Neuron (in vitro differentiated cells): ENCODE results near the gene RNF213.

Source experiments
- H2AFZ ChIP-seq: one replicate; pipeline ENCODE4 v1.6.1; 2013; ENCODE audit warnings: low read depth, mild to moderate bottlenecking, inconsistent platforms, low read length, moderate library complexity
- H3K27me3 ChIP-seq: one replicate; pipeline ENCODE4 v1.6.1; 2013; ENCODE audit warnings: low read length; ENCODE audit not compliant: insufficient read depth
- H3K36me3 ChIP-seq: one replicate; pipeline ENCODE4 v1.6.1; 2013; ENCODE audit warnings: low read length; ENCODE audit not compliant: insufficient read depth
- H3K4me1 ChIP-seq: one replicate; pipeline ENCODE4 v1.6.1; 2013; ENCODE audit warnings: low read length; ENCODE audit not compliant: insufficient read depth
- H3K4me3 ChIP-seq: 2 replicates; pipeline ENCODE4 v1.5.1; 2013; ENCODE audit warnings: mild to moderate bottlenecking, low read length, moderate library complexity
- H3K9me3 ChIP-seq: one replicate; pipeline ENCODE4 v1.6.1; 2013; ENCODE audit warnings: low read length

The RNF213 gene

GRCh38 chr17:80352216-80352895 is 91.7 kb downstream of the RNF213 start:
- no peak overlapping the region for H3K4me3 ChIP-seq
- H3K4me1 ChIP-seq, result no peaks in the 10 kb centered on the region
- no peak overlapping the region for H2AFZ ChIP-seq
- peaks cover 2% of the 10 kb centered on the region for H3K9me3 ChIP-seq
- peaks cover 30% of the 10 kb centered on the region for H3K36me3 ChIP-seq
- no peaks in the 10 kb centered on the region for H3K27me3 ChIP-seq

- H3K9me3 ChIP-seq, result peaks cover 2% of the 10 kb centered on the region
- H3K4me1 ChIP-seq, result no peaks in the 10 kb centered on the region
- H3K36me3 ChIP-seq, result peaks cover 27% of the 10 kb centered on the region
- H2AFZ ChIP-seq, result no peak overlapping the region
- no peak overlapping the region for H3K4me3 ChIP-seq
- H3K27me3 ChIP-seq, result no peaks in the 10 kb centered on the region
Observed at GRCh38 chr17:80352991-80353665, 92.5 kb downstream of the RNF213 start.

GRCh38 chr17:80353718-80354275 is 93.1 kb downstream of the RNF213 start:
- H3K9me3 ChIP-seq, result peaks cover 2% of the 10 kb centered on the region
- H3K27me3 ChIP-seq, result no peaks in the 10 kb centered on the region
- no peak overlapping the region for H3K4me3 ChIP-seq
- H3K4me1 ChIP-seq, result no peaks in the 10 kb centered on the region
- no peak overlapping the region for H2AFZ ChIP-seq
- peaks cover 26% of the 10 kb centered on the region for H3K36me3 ChIP-seq

- H3K36me3 ChIP-seq, result peaks cover 30% of the 10 kb centered on the region
- H3K4me1 ChIP-seq, result no peaks in the 10 kb centered on the region
- no peaks in the 10 kb centered on the region for H3K27me3 ChIP-seq
- H3K4me3 ChIP-seq, result no peak overlapping the region
- peaks cover 2% of the 10 kb centered on the region for H3K9me3 ChIP-seq
- no peak overlapping the region for H2AFZ ChIP-seq
Observed at GRCh38 chr17:80354336-80354735, 93.7 kb downstream of the RNF213 start.

GRCh38 chr17:80356231-80356856 is 95.7 kb downstream of the RNF213 start:
- Histone ChIP-seq H3K4me3 (no peak overlapping the region), H3K36me3 (peaks cover 46% of the 10 kb centered on the region)

GRCh38 chr17:80358131-80358530 is 97.5 kb downstream of the RNF213 start:
- no peaks in the 10 kb centered on the region for H3K4me1 ChIP-seq
- H3K9me3 ChIP-seq, result peaks cover 2% of the 10 kb centered on the region
- H3K4me3 ChIP-seq, result no peak overlapping the region
- H2AFZ ChIP-seq, result no peak overlapping the region
- H3K36me3 ChIP-seq, result peaks cover 39% of the 10 kb centered on the region
- H3K27me3 ChIP-seq, result no peaks in the 10 kb centered on the region

More at GRCh38 chr17:80356231-80356856, 95.7 kb downstream of the RNF213 start:
- no peaks in the 10 kb centered on the region for H3K27me3 ChIP-seq
- no peaks in the 10 kb centered on the region for H3K4me1 ChIP-seq
- no peak overlapping the region for H2AFZ ChIP-seq
- H3K9me3 ChIP-seq, result peaks cover 2% of the 10 kb centered on the region

- H3K9me3 ChIP-seq, result peaks cover 2% of the 10 kb centered on the region
- no peaks in the 10 kb centered on the region for H3K4me1 ChIP-seq
- H3K36me3 ChIP-seq, result peaks cover 41% of the 10 kb centered on the region
- no peak overlapping the region for H2AFZ ChIP-seq
- no peak overlapping the region for H3K4me3 ChIP-seq
- no peaks in the 10 kb centered on the region for H3K27me3 ChIP-seq
Observed at GRCh38 chr17:80358861-80359260, 98.2 kb downstream of the RNF213 start.

GRCh38 chr17:80359422-80360110 is 98.9 kb downstream of the RNF213 start:
- Histone ChIP-seq H3K36me3 (peaks cover 41% of the 10 kb centered on the region), H2AFZ (no peak overlapping the region), H3K27me3 (no peaks in the 10 kb centered on the region), H3K9me3 (peaks cover 2% of the 10 kb centered on the region), H3K4me1 (no peaks in the 10 kb centered on the region), H3K4me3 (no peak overlapping the region)

GRCh38 chr17:80360396-80360795 is 99.7 kb downstream of the RNF213 start:
- Histone ChIP-seq H2AFZ (no peak overlapping the region), H3K4me3 (no peak overlapping the region), H3K4me1 (no peaks in the 10 kb centered on the region), H3K27me3 (no peaks in the 10 kb centered on the region), H3K36me3 (peaks cover 49% of the 10 kb centered on the region), H3K9me3 (peaks cover 2% of the 10 kb centered on the region)

- Histone ChIP-seq H3K4me1 (no peaks in the 10 kb centered on the region), H3K4me3 (no peak overlapping the region), H3K9me3 (peaks cover 2% of the 10 kb centered on the region), H3K27me3 (no peaks in the 10 kb centered on the region), H3K36me3 (peaks cover 52% of the 10 kb centered on the region), H2AFZ (no peak overlapping the region)
Observed at GRCh38 chr17:80361495-80362220, 101.0 kb downstream of the RNF213 start.

GRCh38 chr17:80362428-80363119 is 101.9 kb downstream of the RNF213 start:
- H3K9me3 ChIP-seq, result peaks cover 2% of the 10 kb centered on the region
- H3K4me3 ChIP-seq, result no peak overlapping the region
- H3K4me1 ChIP-seq, result no peaks in the 10 kb centered on the region
- no peaks in the 10 kb centered on the region for H3K27me3 ChIP-seq
- H3K36me3 ChIP-seq, result peaks cover 52% of the 10 kb centered on the region
- H2AFZ ChIP-seq, result no peak overlapping the region

GRCh38 chr17:80363120-80363515 is 102.5 kb downstream of the RNF213 start:
- H3K4me3 ChIP-seq, result no peak overlapping the region
- no peaks in the 10 kb centered on the region for H3K27me3 ChIP-seq
- peaks cover 2% of the 10 kb centered on the region for H3K9me3 ChIP-seq
- peaks cover 48% of the 10 kb centered on the region for H3K36me3 ChIP-seq
- H3K4me1 ChIP-seq, result no peaks in the 10 kb centered on the region
- H2AFZ ChIP-seq, result no peak overlapping the region
